ENCODE results near the gene VWC2L.

GRCh38 chr2:214492152-214492551, 81.3 kb downstream of the VWC2L start:
- TF ChIP-seq POLR2A (IDR thresholded peaks at IDR 0.05) (no peak), CTCF (IDR thresholded peaks at IDR 0.05) (no peak)
